Body of pancreas (tissue), 4 donors: Measurements from ENCODE around the gene PLAGL1.

ENCODE experiments used
- CTCF ChIP-seq, 7 experiments: fragments of 450-650 bp in 4 of 7; fragments of 200-600 bp in 3 of 7; sonication (generic) in 3 of 7; IDR thresholded peaks; one replicate each; pipeline ENCODE4 v1.5.1; 2016 to 2019; ENCODE audit warnings: antibody characterized with exemption in 7 of 7
- POLR2A ChIP-seq, 3 donors: fragments of 450-650 bp; IDR thresholded peaks; one replicate each; pipeline ENCODE4 v1.6.1; 2016; ENCODE audit warnings: antibody characterized with exemption in 3 of 3, mild to moderate bottlenecking in 2 of 3

GRCh38 chr6:143966312-143966711 is 41.7 kb downstream of the PLAGL1 start:
- TF ChIP-seq CTCF (IDR thresholded peaks at IDR 0.05) (no peak), POLR2A (IDR thresholded peaks at IDR 0.05) (no peak)
